T47D (cell line): Measurements from ENCODE around the gene WDR17.
"Not testable (repeated sequence)": the region's sequence is repeated elsewhere in the genome, so short reads cannot be mapped to it uniquely, and the experiment has no call there.

Experiments used
- DNase-seq, 2 experiments: peaks; one replicate each; pipeline versions ENCODE4 v3.0.0 to v3.0.0-alpha.2; 2011 to 2012; ENCODE audit warnings: low read depth in 1 of 2, low spot score in 1 of 2
- JUND ChIP-seq: IDR thresholded peaks from 2 replicates; pipeline ENCODE4 v1.6.1; 2012; ENCODE audit warnings: low read depth
- in situ Hi-C: cut with HindIII; loops from 2 replicates; pipeline ENCODE4 v1.10.0; 2016; ENCODE audit warnings: low sequenced_read_pairs, low pct_unique_long_range_greater_than_20kb

Gene WDR17

DNA sequence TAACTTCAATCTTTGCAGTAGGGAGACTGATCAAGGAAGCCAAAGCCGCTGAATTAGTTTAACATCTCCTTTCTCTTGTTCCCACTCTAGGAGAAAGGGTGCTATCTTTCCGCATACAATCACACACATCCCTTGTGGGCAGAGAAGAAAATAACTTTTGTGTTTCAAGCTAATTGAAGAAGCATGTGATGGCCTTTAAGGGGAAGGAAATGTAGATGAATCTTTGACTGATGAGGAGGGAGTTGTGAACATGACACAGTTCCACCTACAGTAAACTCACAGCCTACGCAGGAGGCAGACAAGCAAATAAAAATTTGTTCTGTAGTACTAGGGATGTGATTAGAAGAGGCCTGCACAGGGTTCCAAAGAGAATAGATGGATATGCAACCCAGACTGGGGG, 144.5 kb downstream of the WDR17 start:
- no peak for DNase-seq
- in situ Hi-C loops, result no loop called here
- TF ChIP-seq JUND, result no peak

DNA sequence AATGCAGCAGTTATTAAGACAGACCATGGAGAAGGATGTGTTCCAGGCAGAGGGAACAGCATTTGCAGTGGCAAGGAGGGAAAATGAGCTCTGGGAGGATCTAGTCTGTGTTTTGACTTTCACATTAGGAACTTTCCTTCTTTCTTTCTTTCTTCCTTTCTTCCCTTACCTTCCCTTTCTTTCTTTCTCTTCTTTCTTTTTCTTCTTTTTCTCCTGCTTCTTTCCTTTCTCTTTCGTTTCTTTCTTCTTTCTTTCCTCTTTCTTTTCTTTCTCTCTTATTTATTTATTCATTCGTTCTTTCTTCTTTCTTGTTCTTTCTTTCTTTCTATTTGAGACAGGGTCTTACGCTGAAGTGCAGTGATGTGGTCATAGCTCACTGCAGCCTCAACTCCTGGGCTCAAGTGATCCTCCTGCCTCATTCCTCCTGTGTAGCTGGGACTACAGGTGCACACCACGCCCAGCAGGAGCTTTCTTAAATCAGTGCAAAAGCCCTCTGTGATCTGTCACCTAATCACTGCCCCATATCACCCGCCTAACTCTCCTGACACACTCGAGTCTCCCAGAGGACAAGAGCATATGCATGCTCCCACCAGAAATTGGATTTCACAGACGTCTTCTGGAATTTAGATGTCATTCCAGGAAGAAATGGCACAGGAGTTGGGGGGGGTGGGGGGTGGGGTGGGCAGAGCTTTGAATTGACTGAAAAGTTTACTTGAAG, 145.1 kb downstream of the WDR17 start:
- in situ Hi-C loops, result no loop called here
- DNase-seq, result no peak
- TF ChIP-seq JUND, result no peak

DNA sequence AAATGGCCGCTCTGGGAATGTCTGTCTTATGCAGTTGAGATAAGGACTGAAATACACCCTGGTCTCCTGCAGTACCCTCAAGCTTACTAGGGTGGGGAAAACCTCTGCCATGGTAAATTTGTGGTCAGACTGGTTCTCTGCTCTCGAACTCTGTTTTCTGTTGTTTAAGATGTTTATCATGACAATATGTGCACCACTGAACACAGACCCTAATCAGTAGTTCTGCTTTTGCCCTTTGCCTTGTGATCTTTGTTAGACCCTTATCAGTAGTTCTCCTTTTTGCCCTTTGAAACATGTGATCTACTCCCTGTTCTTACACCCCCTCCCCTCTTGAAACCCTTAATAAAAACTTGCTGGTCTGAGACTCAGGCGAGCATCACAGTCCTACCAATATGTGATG, 146.7 kb downstream of the WDR17 start:
- in situ Hi-C loops, DNase-seq: not testable (repeated sequence)

DNA sequence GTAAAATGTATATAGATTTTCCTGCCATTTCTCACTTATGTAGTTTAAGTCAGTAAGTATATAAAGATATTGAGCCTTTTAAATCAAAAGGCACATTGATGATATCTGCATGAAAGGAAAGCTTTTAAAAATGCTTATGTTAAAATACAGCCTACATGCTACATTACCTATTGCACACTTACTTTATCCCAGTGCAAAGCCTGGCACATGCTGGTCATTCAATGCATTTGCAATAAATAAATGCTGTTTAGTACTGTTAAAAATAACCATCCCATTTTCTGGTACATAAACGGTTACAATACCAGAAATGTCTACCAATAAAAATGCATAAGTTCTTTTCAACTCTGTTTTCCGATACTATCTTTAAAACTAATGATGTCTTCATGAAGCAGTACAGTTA, 151.9 kb downstream of the WDR17 start:
- peak in 1 of 2 experiments; percentile 4 for DNase-seq
- in situ Hi-C loops, result no loop called here
- TF ChIP-seq JUND, result no peak

DNA sequence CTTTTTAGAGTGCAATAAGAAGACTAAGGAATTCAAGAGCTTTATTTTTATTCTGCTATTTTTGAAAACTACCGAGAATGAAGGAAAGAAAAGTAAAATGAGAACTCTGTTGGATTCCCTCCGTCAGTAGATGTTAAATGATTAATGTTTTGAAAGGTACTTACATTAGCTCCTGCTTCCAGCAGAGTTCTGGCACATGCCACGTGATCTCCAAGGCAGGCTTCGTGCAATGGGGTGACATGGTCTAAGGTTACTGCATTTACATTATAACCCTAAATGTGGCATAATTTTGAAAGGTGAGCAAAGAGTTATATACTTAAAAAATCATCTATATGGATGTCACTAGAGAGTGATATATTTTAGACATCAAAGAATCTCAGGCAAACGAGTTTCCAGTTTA, 156.5 kb downstream of the WDR17 start:
- TF ChIP-seq JUND, result no peak
- in situ Hi-C loops, result no loop called here

DNA sequence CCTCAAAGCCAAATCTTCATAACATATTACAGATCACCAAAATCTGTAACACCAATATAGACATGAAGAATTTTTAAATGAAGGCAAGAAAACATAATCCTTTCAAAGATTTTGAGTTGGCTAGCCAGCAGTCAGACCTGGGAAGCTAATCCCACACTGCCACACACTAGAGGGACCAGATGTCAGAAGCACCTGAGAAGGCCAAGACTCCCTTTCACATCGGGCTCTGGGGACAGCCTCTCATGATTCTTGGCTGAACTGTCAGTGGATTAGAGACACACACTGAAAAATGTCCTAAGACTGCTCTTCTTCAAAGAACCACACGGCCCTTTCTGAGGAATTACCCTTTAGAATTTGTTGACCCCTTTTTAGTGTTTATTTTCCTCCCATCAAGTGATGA, 157.9 kb downstream of the WDR17 start:
- in situ Hi-C loops, result no loop called here
- TF ChIP-seq JUND, result no peak
- DNase-seq, result no peak

More for the DNA sequence above, 156.5 kb downstream of the WDR17 start:
- DNase-seq, result peak in 1 of 2 experiments; percentile 5

DNA sequence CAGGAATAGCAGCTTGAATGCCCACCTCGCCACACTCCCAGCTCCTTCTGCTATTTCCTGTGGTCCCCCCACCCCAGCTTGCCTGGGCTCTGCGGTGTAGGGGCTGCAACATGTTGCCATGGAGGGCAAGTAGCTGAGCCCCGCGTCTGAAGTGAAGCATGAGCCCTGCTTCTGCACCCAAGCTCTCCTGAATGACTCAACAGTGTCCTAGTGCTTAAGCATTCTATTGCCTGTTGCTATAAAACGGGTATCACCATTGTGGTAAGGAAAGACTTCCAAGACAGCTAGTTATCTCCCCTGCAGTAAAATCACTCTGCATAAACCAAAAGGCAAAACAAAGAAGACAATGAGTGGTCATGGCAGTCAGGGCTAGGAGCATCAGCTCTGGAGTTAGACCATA, 161.1 kb downstream of the WDR17 start:
- in situ Hi-C loops, result no loop called here
- TF ChIP-seq JUND, result no peak
- no peak for DNase-seq

DNA sequence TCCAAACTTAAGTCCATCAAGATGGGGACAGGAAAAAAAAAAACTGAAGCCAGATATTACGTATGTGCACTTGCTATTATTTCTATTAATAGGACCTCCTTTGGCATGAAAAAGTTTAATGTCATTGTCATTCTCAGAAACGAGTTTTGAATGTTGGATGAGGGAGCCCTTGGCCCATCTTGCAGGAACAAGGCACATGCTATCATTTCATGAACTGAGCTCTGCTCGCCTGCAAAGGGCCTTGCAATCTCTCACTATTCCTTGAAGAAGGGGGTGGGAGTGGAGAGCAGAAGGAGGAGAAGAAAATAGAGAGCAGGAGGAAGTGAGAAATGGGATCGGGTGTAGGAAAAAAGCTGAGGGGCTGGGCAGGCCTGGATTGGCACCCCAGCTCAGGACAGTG, 164.0 kb downstream of the WDR17 start:
- in situ Hi-C loops, result no loop called here

More for the DNA sequence above, 164.0 kb downstream of the WDR17 start:
- TF ChIP-seq JUND, result no peak
- no peak for DNase-seq
